ENCODE results near the gene TM7SF2.

GRCh38 chr11:65083134-65083833 lies 28.4 kb upstream of the TM7SF2 start:
- TF ChIP-seq CTCF (IDR thresholded peaks at IDR 0.05; ENCODE audit: low read length) (no peak), EZH2 (IDR thresholded peaks at IDR 0.05; ENCODE audit: borderline replicate concordance, low read length) (no peak)

Measured in OCI-LY1 (cell line).